ENCODE measurements around the gene SLC25A13. TPM values are rescaled to one million over a fixed set of nuclear protein-coding genes. Genes with fewer than 3 reads are reported as not detected.

Gene SLC25A13
- total and polyA plus RNA-seq, 2 of the 4 experiments (the other 2 are of a cell fraction), result 7.4 to 11.7 TPM

GRCh38 chr7:96235281-96235680, 86.6 kb downstream of the SLC25A13 start:
- Histone ChIP-seq H3K56ac (ENCODE audit: extremely low read depth, insufficient read depth, low read length) (no peak overlapping the region), H3K79me1 (ENCODE audit: low read depth in 1 of 2, low read length in 2 of 2) (peaks cover 3 to 20% of the 10 kb centered on the region in 2 experiments; a peak in 2 of 4 replicates), H4K5ac (ENCODE audit: low read depth, low read length) (no peak overlapping the region), H2AFZ (replicated peaks; ENCODE audit: low read length, poor library complexity) (no peak overlapping the region), H3K36me3 (ENCODE audit: control insufficient read depth, insufficient read depth, low read length) (0 out of 2 replicates have a peak, but pooled peaks cover 3% of the 10 kb centered on the region), H4K91ac (ENCODE audit: insufficient read depth, low read depth, low read length) (no peak overlapping the region), H3K27me3 (ENCODE audit: control insufficient read depth, insufficient read depth, low read length) (no peaks in the 10 kb centered on the region), H2AK5ac (ENCODE audit: low read depth, low read length) (no peak overlapping the region), H2BK5ac (ENCODE audit: low read depth, low read length, poor library complexity, severe bottlenecking) (no peak overlapping the region), H3K27ac (ENCODE audit: insufficient read depth, low read length) (no peak overlapping the region), H2BK20ac (ENCODE audit: low read depth, low read length) (no peak overlapping the region), H3K23ac (ENCODE audit: low read depth, low read length) (no peak overlapping the region), H3K9me3 (ENCODE audit: control insufficient read depth, insufficient read depth, low read length) (no peaks in the 10 kb centered on the region), H3K9me1 (ENCODE audit: insufficient read depth, low read length) (peaks cover 3% of the 10 kb centered on the region; the same call in 1 of the 2 replicates), H2BK15ac (ENCODE audit: low read depth, low read length) (no peak overlapping the region), H3K18ac (ENCODE audit: low read depth, low read length) (no peak overlapping the region), H2BK120ac (ENCODE audit: low read depth, low read length) (no peak overlapping the region), H4K20me1 (ENCODE audit: insufficient read depth, low read length) (0 out of 2 replicates have a peak, but pooled peaks cover 6% of the 10 kb centered on the region), H3K4me1 (ENCODE audit: control insufficient read depth, insufficient read depth, low read length) (peaks cover 3% of the 10 kb centered on the region), H4K8ac (ENCODE audit: low read depth in 2 of 2, low read length in 2 of 2) (no peak overlapping the region), H2AK9ac (replicated peaks; ENCODE audit: low read depth, low read length, poor library complexity) (no peak overlapping the region), H3K4me3 (ENCODE audit: insufficient read depth, low read depth, low read length) (no peak overlapping the region), H3K14ac (replicated peaks; ENCODE audit: low read depth, low read length) (no peak overlapping the region), H3K4ac (ENCODE audit: low read depth, low read length) (no peak overlapping the region), H3K9ac (ENCODE audit: low read depth, low read length) (no peak overlapping the region), H3K4me2 (ENCODE audit: low read depth, low read length) (no peak overlapping the region)
- BruUV-seq (replicated peaks), result no TSS peak
- WGBS, 2 experiments (ENCODE audit: extremely low coverage in 2 of 2, insufficient read length in 1 of 2), result 100% methylated on average over 1 of the region's 2 CpGs; no CpG with 5 or more reads in 1 of the 2 experiments
- TF ChIP-seq CHD1 (IDR thresholded peaks at IDR 0.05; ENCODE audit: low read depth, low read length) (no peak), MAFK (IDR thresholded peaks at IDR 0.05; ENCODE audit: low read depth, low read length) (no peak), BHLHE40 (IDR thresholded peaks at IDR 0.05; ENCODE audit: low read depth, low read length) (no peak)
- POLR2A ChIA-PET (ENCODE audit: unreplicated experiment), result no interaction called here
- dilution Hi-C loops (cut with HindIII; ENCODE audit: low sequenced_read_pairs, unreplicated experiment) (no loop called here), intact Hi-C loops (cut with micrococcal nuclease) (no loop called here), in situ Hi-C loops (cut with MboI; ENCODE audit: low sequenced_read_pairs) (no loop called here)
- no peak for DNase-seq
- no peak for ATAC-seq (ENCODE audit: low read depth)
- CTCF ChIA-PET, result no interaction called here

All from IMR-90 (cell line).